Activated CD4-positive, alpha-beta T cell treated with anti-CD3 and anti-CD28 coated beads, Interleukin-2, Interleukin-4, amounts not matched to agents 100 ng/mL and 50 ng/mL, durations not matched to agents 16 hours and 8 hours (primary cell): ENCODE results near the gene NCKAP5.

Source experiments
- DNase-seq: peaks from one replicate; pipeline ENCODE4 v3.0.0-alpha.2; 2020; ENCODE audit warnings: low spot score

Gene NCKAP5

GRCh38 chr2:132941296-132942020 lies 626.8 kb downstream of the NCKAP5 start:
- no peak for DNase-seq

- DNase-seq = no peak
These were observed 630.6 kb downstream of the NCKAP5 start for GRCh38 chr2:132937629-132938028.

- no peak for DNase-seq
These were observed 631.5 kb downstream of the NCKAP5 start for GRCh38 chr2:132936791-132937190.

GRCh38 chr2:132936261-132936660 lies 632.0 kb downstream of the NCKAP5 start:
- DNase-seq = no peak

- no peak for DNase-seq
These were observed 638.5 kb downstream of the NCKAP5 start for GRCh38 chr2:132929786-132930185.

GRCh38 chr2:132923787-132924186 lies 644.5 kb downstream of the NCKAP5 start:
- DNase-seq = no peak

GRCh38 chr2:132915812-132916549 lies 652.3 kb downstream of the NCKAP5 start:
- DNase-seq = no peak

- no peak for DNase-seq
These were observed 656.2 kb downstream of the NCKAP5 start for GRCh38 chr2:132911726-132912724.

- DNase-seq = no peak
These were observed 657.8 kb downstream of the NCKAP5 start for GRCh38 chr2:132910432-132910831.

GRCh38 chr2:132909427-132909826 lies 658.8 kb downstream of the NCKAP5 start:
- DNase-seq = no peak

GRCh38 chr2:132904142-132904842 lies 664.0 kb downstream of the NCKAP5 start:
- DNase-seq = no peak

GRCh38 chr2:132902626-132903025 lies 665.6 kb downstream of the NCKAP5 start:
- no peak for DNase-seq

- no peak for DNase-seq
These were observed 666.6 kb downstream of the NCKAP5 start for GRCh38 chr2:132901661-132902060.

- DNase-seq = no peak
These were observed 671.2 kb downstream of the NCKAP5 start for GRCh38 chr2:132897111-132897510.

GRCh38 chr2:132896073-132896472 lies 672.2 kb downstream of the NCKAP5 start:
- no peak for DNase-seq

GRCh38 chr2:132891498-132891897 lies 676.8 kb downstream of the NCKAP5 start:
- DNase-seq = no peak

GRCh38 chr2:132886574-132886973 lies 681.7 kb downstream of the NCKAP5 start:
- no peak for DNase-seq

- no peak for DNase-seq
These were observed 683.6 kb downstream of the NCKAP5 start for GRCh38 chr2:132884705-132885104.

GRCh38 chr2:132884292-132884691 lies 684.0 kb downstream of the NCKAP5 start:
- DNase-seq = no peak

GRCh38 chr2:132883430-132883829 lies 684.8 kb downstream of the NCKAP5 start:
- DNase-seq = no peak

- no peak for DNase-seq
These were observed 686.7 kb downstream of the NCKAP5 start for GRCh38 chr2:132881546-132881945.

GRCh38 chr2:132877923-132878322 lies 690.3 kb downstream of the NCKAP5 start:
- DNase-seq = no peak
